HG03520 (cell line): ENCODE data around the gene ALPK1.

Experiments
- ATAC-seq: cut with Tn5 transposase; IDR thresholded peaks from one replicate; pipeline ENCODE4 v1.9.1; 2021; ENCODE audit warnings: mild to moderate bottlenecking, moderate library complexity; ENCODE audit not compliant: unreplicated experiment

ALPK1 gene

GRCh38 chr4:112327965-112328733 lies 31.0 kb downstream of the ALPK1 start:
- ATAC-seq: peak; percentile 81

DNA sequence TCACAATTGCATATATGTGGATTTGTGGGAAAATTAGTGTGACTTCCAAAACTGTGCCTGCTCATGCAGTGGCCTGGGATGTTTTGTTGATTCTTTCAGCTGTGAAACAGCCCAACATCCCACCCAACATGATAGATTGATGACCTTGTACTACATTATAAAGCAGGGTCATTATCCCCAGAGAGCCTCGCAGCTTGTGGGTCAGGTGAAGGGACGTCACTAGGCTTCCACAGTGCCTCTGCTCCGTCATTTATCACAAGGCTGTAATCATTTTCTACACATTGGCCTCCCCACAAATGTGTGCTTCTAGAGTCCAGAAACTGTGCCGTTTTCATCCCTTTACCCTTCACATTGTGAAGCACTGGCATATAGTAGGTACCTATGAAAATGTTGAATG lies 31.6 kb downstream of the ALPK1 start:
- ATAC-seq: no peak

GRCh38 chr4:112329672-112330375 lies 32.7 kb downstream of the ALPK1 start:
- no peak for ATAC-seq

DNA sequence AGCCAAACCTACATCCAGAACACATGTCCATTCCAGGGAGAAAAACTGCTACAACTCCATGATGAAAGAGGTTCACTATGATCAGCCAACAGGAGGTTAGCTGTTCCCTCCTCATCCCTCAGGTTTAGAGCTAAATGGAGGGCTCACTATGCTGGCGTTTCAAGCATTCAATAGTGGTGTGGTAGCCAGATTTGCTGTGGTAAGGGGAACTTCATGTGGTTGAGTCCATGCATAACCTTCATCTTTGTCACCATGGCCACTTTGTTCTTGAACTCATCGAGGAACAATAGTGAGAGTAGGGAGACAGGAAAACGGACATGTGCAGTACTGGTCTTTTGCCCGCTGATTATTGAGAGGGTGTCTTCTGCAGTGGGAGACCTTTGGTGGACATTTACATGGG lies 33.8 kb downstream of the ALPK1 start:
- ATAC-seq: no peak

- ATAC-seq: no peak
These were observed 35.2 kb downstream of the ALPK1 start for GRCh38 chr4:112332398-112332797.

- ATAC-seq: no peak
These were observed 42.9 kb downstream of the ALPK1 start for GRCh38 chr4:112340023-112340422.

DNA sequence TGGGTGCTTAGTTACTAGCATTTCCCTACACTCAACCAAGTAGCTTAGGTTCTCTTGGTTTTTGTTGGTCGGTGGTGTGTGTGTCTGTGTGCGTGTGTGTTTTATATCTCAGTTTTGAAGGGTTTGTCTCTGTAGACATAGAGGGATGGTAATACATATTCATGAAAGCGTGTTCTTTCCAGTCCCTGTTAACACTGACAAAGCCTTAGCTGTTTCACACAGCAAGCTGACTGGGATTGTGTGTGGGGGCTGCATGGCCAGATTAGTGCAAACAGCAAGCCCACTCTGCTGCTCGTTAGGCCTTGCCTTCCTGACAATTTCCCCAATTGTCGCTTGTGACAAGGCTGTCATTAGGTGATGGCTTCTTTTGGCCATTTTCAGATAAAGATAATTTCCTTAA lies 43.9 kb downstream of the ALPK1 start:
- no peak for ATAC-seq

DNA sequence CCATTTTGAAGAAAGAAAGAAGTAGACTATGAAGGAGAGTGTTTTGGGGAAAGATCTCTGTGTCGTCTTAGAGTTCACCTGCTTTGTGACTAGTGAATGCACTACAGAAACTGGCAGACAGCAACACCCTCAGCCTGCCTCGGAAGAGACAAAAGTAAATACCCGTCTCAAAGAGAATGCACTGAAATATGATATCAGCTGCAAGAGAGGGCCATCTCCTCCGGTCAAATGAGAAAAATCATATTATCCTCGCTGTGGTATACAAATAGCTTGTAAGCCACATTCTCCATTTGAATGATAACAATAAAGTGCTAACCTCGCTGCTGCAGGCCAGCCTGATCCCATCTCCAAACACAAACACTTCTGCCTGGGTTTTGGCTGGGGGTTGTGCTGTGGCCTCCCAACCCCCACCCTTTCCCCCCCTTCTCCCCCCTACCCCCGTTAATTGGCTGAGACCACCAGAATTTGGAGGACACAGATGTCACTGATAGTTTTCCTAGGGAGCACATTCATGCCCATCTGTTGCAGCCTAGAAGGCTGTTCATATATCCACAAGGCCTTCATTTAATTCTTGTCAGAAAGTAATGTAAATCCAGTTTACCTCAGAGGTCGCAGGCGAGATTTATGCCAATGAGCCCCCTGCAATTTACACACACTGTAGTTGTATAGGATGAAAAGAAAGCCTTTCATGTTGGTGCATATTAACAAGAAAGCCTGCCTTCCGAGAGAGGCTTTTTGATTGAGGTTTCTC lies 46.3 kb downstream of the ALPK1 start:
- no peak for ATAC-seq

GRCh38 chr4:112348488-112349158 lies 51.5 kb downstream of the ALPK1 start:
- no peak for ATAC-seq

- ATAC-seq: no peak
These were observed 55.6 kb downstream of the ALPK1 start for GRCh38 chr4:112352736-112353135.

DNA sequence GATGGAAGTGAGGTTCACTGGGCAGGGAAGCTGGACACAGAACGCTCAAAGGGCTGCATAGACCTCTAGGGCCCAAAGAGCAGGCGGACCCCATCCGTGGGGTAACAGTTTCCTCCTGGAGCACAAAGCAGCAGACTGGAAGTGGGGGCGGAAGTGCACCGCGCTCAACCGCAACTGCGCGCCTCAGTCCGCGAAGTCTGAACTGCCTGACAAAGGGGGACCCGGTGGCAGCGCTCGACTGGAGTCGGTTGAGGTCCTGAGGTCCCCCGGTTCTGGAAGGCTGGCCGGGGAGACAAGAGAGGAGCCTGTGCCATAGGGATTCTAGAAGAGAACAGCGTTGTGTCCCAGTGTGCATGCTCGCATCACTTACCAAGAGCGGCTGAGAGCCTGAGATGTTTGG lies 58.5 kb downstream of the ALPK1 start:
- no peak for ATAC-seq

DNA sequence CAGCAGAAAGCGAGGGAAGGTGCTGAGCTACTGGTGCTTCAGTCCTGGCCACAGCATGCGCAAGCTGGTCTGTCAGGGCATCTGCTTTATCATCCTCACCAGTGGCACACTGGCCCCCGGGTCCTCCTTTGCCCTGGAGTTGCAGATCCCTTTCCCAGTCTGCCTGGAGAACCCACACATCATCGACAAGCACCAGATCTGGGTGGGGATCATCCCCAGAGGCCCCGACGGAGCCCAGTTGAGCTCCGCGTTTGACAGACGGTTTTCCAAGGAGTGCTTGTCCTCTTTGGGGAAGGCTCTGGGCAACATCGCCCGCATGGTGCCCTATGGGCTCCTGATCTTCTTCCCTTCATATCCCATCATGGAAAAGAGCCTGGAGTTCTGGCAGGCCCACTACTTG lies 60.3 kb downstream of the ALPK1 start:
- no peak for ATAC-seq

GRCh38 chr4:112357897-112358296 lies 60.7 kb downstream of the ALPK1 start:
- ATAC-seq: no peak

GRCh38 chr4:112358415-112358814 lies 61.2 kb downstream of the ALPK1 start:
- ATAC-seq: no peak

GRCh38 chr4:112358952-112359749 lies 62.0 kb downstream of the ALPK1 start:
- no peak for ATAC-seq

- no peak for ATAC-seq
These were observed 64.1 kb downstream of the ALPK1 start for GRCh38 chr4:112361181-112361791.

DNA sequence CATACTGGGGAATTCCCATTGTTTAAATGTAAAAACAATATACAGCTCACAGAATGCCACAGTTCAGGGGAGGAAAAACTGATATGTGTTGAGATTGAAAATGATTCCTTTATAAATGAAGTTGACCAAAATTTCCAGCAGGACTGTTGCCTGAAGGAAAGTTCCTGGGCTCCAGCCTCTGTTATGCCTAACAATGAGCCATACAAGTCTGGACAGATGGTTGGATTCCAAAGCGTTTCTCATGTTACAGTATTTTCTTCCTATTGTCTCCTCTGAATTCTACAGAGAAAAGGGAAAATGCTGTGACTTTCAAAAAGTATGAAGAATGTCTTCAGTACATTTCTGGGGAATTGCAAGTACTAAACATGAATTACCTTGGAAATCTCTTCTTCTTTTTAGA lies 73.3 kb downstream of the ALPK1 start:
- no peak for ATAC-seq

- no peak for ATAC-seq
These were observed 74.2 kb downstream of the ALPK1 start for GRCh38 chr4:112371361-112371760.

DNA sequence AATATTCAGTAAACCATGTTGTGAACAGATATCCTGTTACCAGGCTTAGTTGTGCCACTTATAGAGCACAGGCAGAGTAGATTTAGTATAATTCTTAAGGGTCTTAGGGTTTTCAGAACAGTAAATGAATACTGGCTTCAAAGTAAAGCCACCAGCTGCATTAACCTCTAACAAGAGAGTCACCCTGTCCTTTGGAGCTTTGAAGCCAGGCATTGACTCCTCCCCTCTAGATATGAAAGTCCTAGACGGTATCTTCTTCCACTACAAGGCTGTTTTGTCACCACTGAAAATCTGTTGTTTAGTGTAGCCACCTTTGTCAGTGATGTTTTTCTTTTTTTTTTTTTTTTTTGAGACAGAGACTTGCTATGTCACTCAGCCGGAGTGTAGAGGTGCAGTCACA lies 77.7 kb downstream of the ALPK1 start:
- ATAC-seq: no peak

GRCh38 chr4:112377171-112377570 lies 80.0 kb downstream of the ALPK1 start:
- no peak for ATAC-seq
